Bronchial epithelial cell (primary cell): ENCODE results near the gene FOXRED1. TPM values are rescaled to one million over a fixed set of nuclear protein-coding genes. Genes with fewer than 3 reads are reported as not detected.

ENCODE experiments used
- DNase-seq: peaks from one replicate; pipeline ENCODE4 v3.0.0-alpha.2; 2010; ENCODE audit warnings: low read depth
- FAIRE-seq: peaks from 2 replicates; lab custom pipeline; 2011; peaks lifted over from hg19 to GRCh38; lab: Jason Lieb, UNC
- H3K27me3 ChIP-seq: 2 replicates; pipeline ENCODE4 v1.5.1; 2011; ENCODE audit warnings: low read length; ENCODE audit not compliant: control insufficient read depth, insufficient read depth
- H3K36me3 ChIP-seq: 2 replicates; pipeline ENCODE4 v1.5.1; 2011; ENCODE audit warnings: low read length; ENCODE audit not compliant: control insufficient read depth, insufficient read depth
- H3K4me3 ChIP-seq: 2 replicates; pipeline ENCODE4 v1.5.1; 2011; ENCODE audit warnings: mild to moderate bottlenecking, low read depth, low read length, control low read depth
- total RNA-seq: library from RNA; depleted of rRNA; stranded (reverse); fragments of >200 nt; gene quantifications from 2 replicates; pipeline ENCODE4 v1.2.1, GENCODE V29; 2014
- TF ChIP-seq, protein P1 (sequence below): IDR thresholded peaks from 2 replicates; pipeline ENCODE4 v1.5.1; 2011; ENCODE audit warnings: mild to moderate bottlenecking, moderate library complexity, low read length, control low read depth, inconsistent platforms; ENCODE audit not compliant: insufficient read depth, severe bottlenecking

The FOXRED1 gene
- total RNA-seq, 1 donor from 2014 or later: 16.8 TPM

- H3K36me3 ChIP-seq: peaks cover 11% of the 10 kb centered on the region
- H3K27me3 ChIP-seq: no peaks in the 10 kb centered on the region
- FAIRE-seq (no peak), DNase-seq (no peak)
- TF ChIP-seq, protein P1, sequence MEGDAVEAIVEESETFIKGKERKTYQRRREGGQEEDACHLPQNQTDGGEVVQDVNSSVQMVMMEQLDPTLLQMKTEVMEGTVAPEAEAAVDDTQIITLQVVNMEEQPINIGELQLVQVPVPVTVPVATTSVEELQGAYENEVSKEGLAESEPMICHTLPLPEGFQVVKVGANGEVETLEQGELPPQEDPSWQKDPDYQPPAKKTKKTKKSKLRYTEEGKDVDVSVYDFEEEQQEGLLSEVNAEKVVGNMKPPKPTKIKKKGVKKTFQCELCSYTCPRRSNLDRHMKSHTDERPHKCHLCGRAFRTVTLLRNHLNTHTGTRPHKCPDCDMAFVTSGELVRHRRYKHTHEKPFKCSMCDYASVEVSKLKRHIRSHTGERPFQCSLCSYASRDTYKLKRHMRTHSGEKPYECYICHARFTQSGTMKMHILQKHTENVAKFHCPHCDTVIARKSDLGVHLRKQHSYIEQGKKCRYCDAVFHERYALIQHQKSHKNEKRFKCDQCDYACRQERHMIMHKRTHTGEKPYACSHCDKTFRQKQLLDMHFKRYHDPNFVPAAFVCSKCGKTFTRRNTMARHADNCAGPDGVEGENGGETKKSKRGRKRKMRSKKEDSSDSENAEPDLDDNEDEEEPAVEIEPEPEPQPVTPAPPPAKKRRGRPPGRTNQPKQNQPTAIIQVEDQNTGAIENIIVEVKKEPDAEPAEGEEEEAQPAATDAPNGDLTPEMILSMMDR: no peak
- H3K4me3 ChIP-seq: no peak overlapping the region
These were observed 10.2 kb downstream of the FOXRED1 start for GRCh38 chr11:126279191-126279590.

DNA sequence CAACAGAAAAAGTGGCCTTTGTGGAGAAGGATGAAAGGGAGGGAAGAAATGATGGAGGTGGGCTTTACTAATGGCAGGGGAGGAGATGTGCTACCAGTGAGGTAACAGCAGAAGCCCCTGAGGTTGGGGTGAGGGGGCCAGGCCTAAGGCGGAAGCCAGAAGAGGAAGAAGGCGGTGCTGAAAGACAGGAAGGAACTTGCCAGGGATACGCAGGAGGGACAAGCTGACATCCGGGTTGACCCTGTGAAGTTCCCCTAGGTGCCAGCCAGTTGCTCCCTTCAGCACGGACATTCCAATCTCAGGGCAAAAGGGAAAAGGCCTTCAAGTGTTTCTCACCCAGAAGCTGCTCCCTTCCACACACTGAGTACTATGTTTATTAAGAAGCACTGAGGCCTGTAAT is 11.6 kb downstream of the FOXRED1 start:
- no peak overlapping the region for H3K4me3 ChIP-seq
- H3K27me3 ChIP-seq: no peaks in the 10 kb centered on the region
- TF ChIP-seq, protein P1: no peak
- no peak for DNase-seq
- peaks cover 6% of the 10 kb centered on the region for H3K36me3 ChIP-seq
- no peak for FAIRE-seq

GRCh38 chr11:126281245-126281644 is 12.3 kb downstream of the FOXRED1 start:
- FAIRE-seq (no peak), DNase-seq (no peak)
- H3K36me3 ChIP-seq: peaks cover 2% of the 10 kb centered on the region
- TF ChIP-seq, protein P1: no peak
- H3K27me3 ChIP-seq: no peaks in the 10 kb centered on the region
- no peak overlapping the region for H3K4me3 ChIP-seq

- TF ChIP-seq, protein P1: no peak
- no peak for FAIRE-seq
- no peak overlapping the region for H3K4me3 ChIP-seq
These were observed 12.8 kb downstream of the FOXRED1 start for GRCh38 chr11:126281666-126282175.

GRCh38 chr11:126282361-126282735 is 13.4 kb downstream of the FOXRED1 start:
- peak overlapping the region; percentile 56 for H3K4me3 ChIP-seq
- no peak for FAIRE-seq
- TF ChIP-seq, protein P1: no peak
- peaks cover 4% of the 10 kb centered on the region for H3K36me3 ChIP-seq
- DNase-seq: no peak
- H3K27me3 ChIP-seq: no peaks in the 10 kb centered on the region

More at GRCh38 chr11:126281666-126282175, 12.8 kb downstream of the FOXRED1 start:
- no peaks in the 10 kb centered on the region for H3K27me3 ChIP-seq
- DNase-seq: no peak
- peaks cover 2% of the 10 kb centered on the region for H3K36me3 ChIP-seq
